HEK293 (cell line): Measurements from ENCODE around the gene GALNT8.

Source experiments
- CTCF ChIA-PET: fragments of 350-600 bp; formaldehyde crosslinking; extraction: SDS; loops from one replicate; lab custom pipeline; 2021; ENCODE audit warnings: antibody characterized with exemption; lab: Yijun Ruan, JAX
- POLR2A ChIA-PET: fragments of 300-600 bp; formaldehyde crosslinking; extraction: SDS; loops from one replicate; lab custom pipeline; 2020; ENCODE audit warnings: antibody characterized with exemption, inconsistent platforms; lab: Yijun Ruan, JAX
- H3K27ac ChIP-seq: fragments of 200-500 bp; sonication (Bioruptor generic); 2 replicates; pipeline ENCODE4 v1.5.1; 2014; ENCODE audit warnings: low read depth, low read length, control low read depth, inconsistent platforms; ENCODE audit errors: extremely low read depth
- H3K36me3 ChIP-seq, 2 experiments: fragments of 200-500 bp in 1 of 2; sonication (Bioruptor generic) in 1 of 2; 1 replicate in 1 of 2; 2 replicates in 1 of 2; pipeline ENCODE4 v1.5.1; 2014 to 2017; ENCODE audit warnings: inconsistent platforms in 2 of 2, low read length in 2 of 2; ENCODE audit not compliant: control insufficient read depth in 2 of 2, insufficient read depth in 1 of 2
- H3K4me1 ChIP-seq: fragments of 200-500 bp; sonication (Bioruptor generic); 2 replicates; pipeline ENCODE4 v1.5.1; 2014; ENCODE audit warnings: mild to moderate bottlenecking, low read length, inconsistent platforms; ENCODE audit not compliant: control insufficient read depth, insufficient read depth
- H3K4me3 ChIP-seq: 2 replicates; pipeline ENCODE4 v1.5.1; 2011; ENCODE audit warnings: low read depth, mild to moderate bottlenecking, control low read depth, low read length, moderate library complexity
- H3K9me3 ChIP-seq: fragments of 200-500 bp; sonication (Bioruptor generic); 2 replicates; pipeline ENCODE4 v1.5.1; 2014; ENCODE audit warnings: low read depth, low read length, inconsistent platforms; ENCODE audit not compliant: control insufficient read depth, insufficient read depth
- GLIS2 ChIP-seq: fragments of 450-650 bp; formaldehyde crosslinking; IDR thresholded peaks from 2 replicates; pipeline ENCODE4 v1.5.1; 2016; ENCODE audit warnings: missing biosample characterization, missing genetic modification characterization
- MEIS1 ChIP-seq: sonication (generic); formaldehyde crosslinking; IDR thresholded peaks from 2 replicates; pipeline ENCODE4 v1.8.1; 2022; ENCODE audit warnings: missing genetic modification reagents, mild to moderate bottlenecking, borderline replicate concordance
- MZF1 ChIP-seq: fragments of 450-650 bp; formaldehyde crosslinking; IDR thresholded peaks from 2 replicates; pipeline ENCODE4 v1.5.1; 2017; ENCODE audit warnings: missing biosample characterization, missing genetic modification characterization, borderline replicate concordance
- ZEB2 ChIP-seq: fragments of 450-650 bp; formaldehyde crosslinking; IDR thresholded peaks from 2 replicates; pipeline ENCODE4 v1.5.1; 2016; ENCODE audit warnings: missing biosample characterization, missing genetic modification characterization
- ZNF121 ChIP-seq: fragments of 450-650 bp; formaldehyde crosslinking; IDR thresholded peaks from 2 replicates; pipeline ENCODE4 v1.5.1; 2016; ENCODE audit warnings: missing biosample characterization, missing genetic modification characterization
- ZNF132 ChIP-seq: fragments of 450-650 bp; formaldehyde crosslinking; IDR thresholded peaks from 2 replicates; pipeline ENCODE4 v1.5.1; 2017; ENCODE audit warnings: missing biosample characterization, missing genetic modification characterization, borderline replicate concordance
- ZNF133 ChIP-seq: fragments of 450-650 bp; formaldehyde crosslinking; IDR thresholded peaks from 2 replicates; pipeline ENCODE4 v1.5.1; 2016; ENCODE audit warnings: missing biosample characterization, missing genetic modification characterization
- ZNF174 ChIP-seq: fragments of 450-650 bp; formaldehyde crosslinking; IDR thresholded peaks from 2 replicates; pipeline ENCODE4 v1.5.0; 2017; ENCODE audit warnings: missing biosample characterization, mild to moderate bottlenecking, missing genetic modification characterization
- ZNF324 ChIP-seq: fragments of 450-650 bp; formaldehyde crosslinking; IDR thresholded peaks from 2 replicates; pipeline ENCODE4 v1.5.1; 2016; ENCODE audit warnings: missing biosample characterization, missing genetic modification characterization
- ZNF354C ChIP-seq: fragments of 450-650 bp; formaldehyde crosslinking; IDR thresholded peaks from 2 replicates; pipeline ENCODE4 v1.5.1; 2016; ENCODE audit warnings: missing biosample characterization, missing genetic modification characterization, low read depth, borderline replicate concordance
- ZNF510 ChIP-seq: fragments of 450-650 bp; formaldehyde crosslinking; IDR thresholded peaks from 2 replicates; pipeline ENCODE4 v1.5.1; 2018; ENCODE audit warnings: mild to moderate bottlenecking, missing genetic modification characterization, missing biosample characterization; ENCODE audit not compliant: insufficient replicate concordance
- ZNF549 ChIP-seq: fragments of 450-650 bp; IDR thresholded peaks from 2 replicates; pipeline ENCODE4 v1.5.1; 2018; ENCODE audit warnings: missing biosample characterization, missing genetic modification characterization, mild to moderate bottlenecking, inconsistent platforms, moderate library complexity
- ZNF654 ChIP-seq: fragments of 450-650 bp; formaldehyde crosslinking; IDR thresholded peaks from 2 replicates; pipeline ENCODE4 v1.5.1; 2016; ENCODE audit warnings: low read depth, missing biosample characterization, missing genetic modification characterization
- ZNF670 ChIP-seq: fragments of 450-650 bp; formaldehyde crosslinking; IDR thresholded peaks from 2 replicates; pipeline ENCODE4 v1.5.1; 2016; ENCODE audit warnings: missing biosample characterization, missing genetic modification characterization, low read depth
- ZNF707 ChIP-seq: fragments of 450-650 bp; formaldehyde crosslinking; IDR thresholded peaks from 2 replicates; pipeline ENCODE4 v1.5.1; 2016; ENCODE audit warnings: missing biosample characterization, missing genetic modification characterization
- ZNF785 ChIP-seq: fragments of 450-650 bp; formaldehyde crosslinking; IDR thresholded peaks from 2 replicates; pipeline ENCODE4 v1.5.1; 2016; ENCODE audit warnings: missing biosample characterization, missing genetic modification characterization
- TF ChIP-seq, protein P1 (sequence below): fragments of 450-650 bp; formaldehyde crosslinking; IDR thresholded peaks from 2 replicates; pipeline ENCODE4 v1.5.1; 2017; ENCODE audit warnings: missing biosample characterization, mild to moderate bottlenecking, missing genetic modification characterization, moderate library complexity
- TF ChIP-seq, protein P2 (sequence below): fragments of 450-650 bp; formaldehyde crosslinking; IDR thresholded peaks from 2 replicates; pipeline ENCODE4 v1.5.1; 2016; ENCODE audit warnings: missing biosample characterization, missing genetic modification characterization

GALNT8 gene

DNA sequence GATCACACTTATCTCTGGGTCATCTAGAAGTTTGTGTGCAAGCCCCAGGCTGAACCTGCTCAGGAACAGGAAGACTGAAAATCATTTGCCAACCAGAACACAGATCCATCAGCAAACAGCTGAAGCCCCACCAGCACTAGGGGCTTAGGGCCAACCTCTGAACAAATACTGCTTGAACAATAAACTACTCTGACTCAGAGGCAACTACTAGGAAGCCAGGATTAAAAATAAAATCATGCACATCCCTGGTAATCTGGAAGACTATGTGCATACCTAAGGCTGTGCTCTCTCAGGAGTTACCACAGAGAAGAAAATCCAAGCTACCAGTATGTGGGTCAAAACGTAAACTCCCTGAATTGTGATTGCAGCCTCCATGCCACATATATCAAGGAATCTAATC, 15.9 kb downstream of the GALNT8 start:
- TF ChIP-seq ZNF654 (tag by site-specific recombination): no peak
- TF ChIP-seq ZEB2 (tag by site-specific recombination): no peak
- no peak for TF ChIP-seq ZNF133 (tag by site-specific recombination)
- TF ChIP-seq, protein P1, sequence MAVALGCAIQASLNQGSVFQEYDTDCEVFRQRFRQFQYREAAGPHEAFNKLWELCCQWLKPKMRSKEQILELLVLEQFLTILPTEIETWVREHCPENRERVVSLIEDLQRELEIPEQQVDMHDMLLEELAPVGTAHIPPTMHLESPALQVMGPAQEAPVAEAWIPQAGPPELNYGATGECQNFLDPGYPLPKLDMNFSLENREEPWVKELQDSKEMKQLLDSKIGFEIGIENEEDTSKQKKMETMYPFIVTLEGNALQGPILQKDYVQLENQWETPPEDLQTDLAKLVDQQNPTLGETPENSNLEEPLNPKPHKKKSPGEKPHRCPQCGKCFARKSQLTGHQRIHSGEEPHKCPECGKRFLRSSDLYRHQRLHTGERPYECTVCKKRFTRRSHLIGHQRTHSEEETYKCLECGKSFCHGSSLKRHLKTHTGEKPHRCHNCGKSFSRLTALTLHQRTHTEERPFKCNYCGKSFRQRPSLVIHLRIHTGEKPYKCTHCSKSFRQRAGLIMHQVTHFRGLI: peak; percentile 91
- TF ChIP-seq, all 188 proteins: peak for 1
- Histone ChIP-seq H3K27ac (no peak overlapping the region), H3K4me1 (no peaks in the 10 kb centered on the region), H3K36me3 (no peaks in the 10 kb centered on the region), H3K4me3 (no peak overlapping the region), H3K9me3 (no peaks in the 10 kb centered on the region)
- POLR2A ChIA-PET: no interaction called here
- CTCF ChIA-PET: interaction anchor here (0.6 kb wide), 1 partner anchor 22 kb away, joined by 4 read pairs; no protein-coding TSS in a partner anchor

DNA sequence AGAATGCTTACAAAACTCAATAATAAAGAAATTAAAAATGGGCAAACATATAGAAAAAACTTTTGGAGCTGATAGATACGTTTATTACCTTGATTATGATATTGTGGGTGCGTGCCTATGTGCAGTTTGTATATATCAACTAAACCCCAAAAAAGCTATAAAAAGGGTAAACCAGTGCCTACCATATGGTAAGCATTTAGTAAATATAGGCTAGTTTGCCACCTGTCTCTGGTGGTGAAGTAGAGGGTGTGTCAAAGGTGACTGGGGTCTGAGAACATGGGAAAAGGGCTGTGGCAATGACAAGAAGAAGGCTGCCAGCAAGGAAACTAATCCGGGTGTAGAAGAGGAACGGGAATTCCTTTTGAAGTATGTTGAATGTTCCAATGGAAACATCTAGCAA, 18.3 kb downstream of the GALNT8 start:
- ChIA-PET POLR2A (no interaction called here), CTCF (interaction anchor here (0.6 kb wide), 1 partner anchor 946 kb away, joined by 3 read pairs; no protein-coding TSS in a partner anchor)
- H3K4me3 ChIP-seq: no peak overlapping the region
- H3K36me3 ChIP-seq: no peaks in the 10 kb centered on the region
- no peak overlapping the region for H3K27ac ChIP-seq
- TF ChIP-seq GLIS2 (tag by site-specific recombination) (no peak), ZNF670 (tag by site-specific recombination) (no peak), ZNF121 (tag by site-specific recombination) (no peak), ZNF354C (tag by site-specific recombination) (no peak), MZF1 (tag by site-specific recombination) (no peak), ZNF785 (no peak), ZNF324 (tag by site-specific recombination) (no peak), ZNF510 (tag by site-specific recombination) (no peak), ZNF549 (tag by site-specific recombination) (no peak), ZNF707 (no peak), ZNF174 (tag by site-specific recombination) (no peak)
- TF ChIP-seq, protein P2, sequence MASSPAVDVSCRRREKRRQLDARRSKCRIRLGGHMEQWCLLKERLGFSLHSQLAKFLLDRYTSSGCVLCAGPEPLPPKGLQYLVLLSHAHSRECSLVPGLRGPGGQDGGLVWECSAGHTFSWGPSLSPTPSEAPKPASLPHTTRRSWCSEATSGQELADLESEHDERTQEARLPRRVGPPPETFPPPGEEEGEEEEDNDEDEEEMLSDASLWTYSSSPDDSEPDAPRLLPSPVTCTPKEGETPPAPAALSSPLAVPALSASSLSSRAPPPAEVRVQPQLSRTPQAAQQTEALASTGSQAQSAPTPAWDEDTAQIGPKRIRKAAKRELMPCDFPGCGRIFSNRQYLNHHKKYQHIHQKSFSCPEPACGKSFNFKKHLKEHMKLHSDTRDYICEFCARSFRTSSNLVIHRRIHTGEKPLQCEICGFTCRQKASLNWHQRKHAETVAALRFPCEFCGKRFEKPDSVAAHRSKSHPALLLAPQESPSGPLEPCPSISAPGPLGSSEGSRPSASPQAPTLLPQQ: no peak
- H3K9me3 ChIP-seq: no peaks in the 10 kb centered on the region
- H3K4me1 ChIP-seq: no peaks in the 10 kb centered on the region

DNA sequence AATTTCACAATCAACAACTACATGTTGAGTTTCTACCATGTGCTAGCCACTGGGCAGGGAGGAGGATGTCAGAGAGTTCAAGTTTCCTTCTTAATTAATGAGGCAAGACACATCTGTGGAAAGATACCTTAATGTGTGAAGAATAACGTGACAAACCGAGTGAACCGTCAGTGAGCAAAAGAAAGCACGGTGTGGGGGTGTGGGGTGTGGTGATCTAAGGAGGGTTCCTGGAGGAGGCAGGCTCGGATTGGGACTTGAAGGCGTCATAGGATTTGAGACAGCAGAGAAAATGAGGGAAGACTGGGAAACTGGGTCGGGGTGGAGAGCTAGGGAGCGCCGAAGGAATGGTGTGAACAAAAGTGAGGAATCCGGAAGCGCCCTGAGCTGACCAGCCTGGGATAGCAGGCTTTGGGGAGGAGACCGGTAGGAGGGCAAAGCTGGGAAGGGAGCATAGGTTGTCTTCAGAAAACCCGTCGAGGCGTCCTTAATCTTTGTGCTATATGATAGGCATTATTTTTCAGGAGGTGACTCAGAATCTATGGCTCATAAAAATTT, 22.3 kb downstream of the GALNT8 start:
- TF ChIP-seq MEIS1 (CRISPR knock-in tag) (no peak), ZNF132 (tag by site-specific recombination) (no peak), ZNF174 (tag by site-specific recombination) (no peak)
- POLR2A ChIA-PET: no interaction called here
- H3K36me3 ChIP-seq: no peaks in the 10 kb centered on the region
- H3K27ac ChIP-seq: no peak overlapping the region
- H3K9me3 ChIP-seq: no peaks in the 10 kb centered on the region
- H3K4me1 ChIP-seq: no peaks in the 10 kb centered on the region
- CTCF ChIA-PET: interaction anchor here (0.7 to 1.6 kb wide), 2 partner anchors 15 to 162 kb away, joined by 4 to 9 read pairs; no protein-coding TSS in a partner anchor
- H3K4me3 ChIP-seq: no peak overlapping the region
